H9 (cell line): ENCODE measurements around the gene MRGPRF. TPM values are rescaled to one million over a fixed set of nuclear protein-coding genes. Genes with fewer than 3 reads are reported as not detected.

Source experiments
- DNase-seq: peaks from one replicate; pipeline ENCODE4 v3.0.0-alpha.2; 2017
- H2AFZ ChIP-seq: one replicate; pipeline ENCODE4 v1.6.1; 2013; ENCODE audit warnings: mild to moderate bottlenecking, low read length, control low read depth, moderate library complexity
- H2AK5ac ChIP-seq: 2 replicates; pipeline ENCODE4 v1.6.1; 2013; ENCODE audit warnings: low read length, control low read depth, mixed read lengths; ENCODE audit not compliant: insufficient read length
- H2BK120ac ChIP-seq: one replicate; pipeline ENCODE4 v1.6.1; 2013; ENCODE audit warnings: low read depth, mild to moderate bottlenecking, low read length, control low read depth, inconsistent platforms; ENCODE audit not compliant: poor library complexity, severe bottlenecking
- H2BK12ac ChIP-seq: 2 replicates; pipeline ENCODE4 v1.6.1; 2013; ENCODE audit warnings: low read length, control low read depth, mixed read lengths, low read depth; ENCODE audit not compliant: insufficient read length
- H2BK15ac ChIP-seq: 2 replicates; pipeline ENCODE4 v1.6.1; 2013; ENCODE audit warnings: low read depth, low read length, control low read depth
- H2BK20ac ChIP-seq: one replicate; pipeline ENCODE4 v1.6.1; 2013; ENCODE audit warnings: low read depth, mild to moderate bottlenecking, low read length, control low read depth, inconsistent platforms; ENCODE audit not compliant: poor library complexity, severe bottlenecking
- H2BK5ac ChIP-seq: 2 replicates; pipeline ENCODE4 v1.6.1; 2013; ENCODE audit warnings: low read length, control low read depth, mixed read lengths; ENCODE audit not compliant: insufficient read length
- H3K14ac ChIP-seq: 2 replicates; pipeline ENCODE4 v1.6.1; 2013; ENCODE audit warnings: low read length, control low read depth; ENCODE audit not compliant: insufficient read depth
- H3K18ac ChIP-seq: 2 replicates; pipeline ENCODE4 v1.6.1; 2013; ENCODE audit warnings: low read depth, mild to moderate bottlenecking, mixed read lengths, low read length, control low read depth; ENCODE audit not compliant: insufficient read length
- H3K23ac ChIP-seq: 2 replicates; pipeline ENCODE4 v1.6.1; 2013; ENCODE audit warnings: low read length, control low read depth, mixed read lengths, low read depth; ENCODE audit not compliant: insufficient read length
- H3K23me2 ChIP-seq: 2 replicates; pipeline ENCODE4 v1.6.1; 2013; ENCODE audit warnings: low read depth, mild to moderate bottlenecking, mixed read lengths, low read length, control low read depth; ENCODE audit not compliant: insufficient read length, poor library complexity, severe bottlenecking
- H3K27ac ChIP-seq: 2 replicates; pipeline ENCODE4 v1.5.1; 2013; ENCODE audit warnings: low read length, control low read depth, mixed read lengths, low read depth; ENCODE audit not compliant: insufficient read length
- H3K27me3 ChIP-seq: 2 replicates; pipeline ENCODE4 v1.6.1; 2013; ENCODE audit warnings: low read length, control low read depth, inconsistent platforms; ENCODE audit not compliant: insufficient read depth
- H3K4ac ChIP-seq: 2 replicates; pipeline ENCODE4 v1.6.1; 2013; ENCODE audit warnings: low read depth, mild to moderate bottlenecking, control low read depth, inconsistent platforms, low read length, moderate library complexity
- H3K4me1 ChIP-seq: 2 replicates; pipeline ENCODE4 v1.6.1; 2013; ENCODE audit warnings: low read length, control low read depth, inconsistent platforms; ENCODE audit not compliant: insufficient read depth
- H3K4me2 ChIP-seq: 2 replicates; pipeline ENCODE4 v1.6.1; 2013; ENCODE audit warnings: low read length, control low read depth, mixed read lengths; ENCODE audit not compliant: insufficient read length, insufficient read depth
- H3K56ac ChIP-seq: 2 replicates; pipeline ENCODE4 v1.6.1; 2013; ENCODE audit warnings: low read depth, mild to moderate bottlenecking, mixed read lengths, low read length, control low read depth; ENCODE audit not compliant: insufficient read length
- H3K79me1 ChIP-seq: 2 replicates; pipeline ENCODE4 v1.6.1; 2013; ENCODE audit warnings: low read depth, mild to moderate bottlenecking, moderate library complexity, low read length, control low read depth, inconsistent platforms; ENCODE audit not compliant: insufficient read depth, poor library complexity, severe bottlenecking
- H3K79me2 ChIP-seq: 2 replicates; pipeline ENCODE4 v1.6.1; 2013; ENCODE audit warnings: low read length, control low read depth, inconsistent platforms; ENCODE audit not compliant: insufficient read depth
- H3K9ac ChIP-seq: 2 replicates; pipeline ENCODE4 v1.6.1; 2013; ENCODE audit warnings: low read length, control low read depth, mixed read lengths; ENCODE audit not compliant: insufficient read length; ENCODE audit errors: extremely low read depth
- H3K9me3 ChIP-seq: one replicate; pipeline ENCODE4 v1.6.1; 2013; ENCODE audit warnings: low read depth, low read length, inconsistent platforms; ENCODE audit not compliant: control insufficient read depth
- H3T11ph ChIP-seq: one replicate; pipeline ENCODE4 v1.6.1; 2013; ENCODE audit warnings: mild to moderate bottlenecking, low read length, control low read depth, inconsistent platforms
- H4K20me1 ChIP-seq: one replicate; pipeline ENCODE4 v1.6.1; 2013; ENCODE audit not compliant: control insufficient read depth, insufficient read length, insufficient read depth
- H4K5ac ChIP-seq: 2 replicates; pipeline ENCODE4 v1.6.1; 2013; ENCODE audit warnings: low read depth, mild to moderate bottlenecking, mixed read lengths, low read length, control low read depth; ENCODE audit not compliant: insufficient read length
- H4K8ac ChIP-seq: replicated peaks from 2 replicates; pipeline ENCODE4 v1.6.1; 2013; ENCODE audit warnings: low read length, control low read depth, mixed read lengths, low read depth; ENCODE audit not compliant: insufficient read length
- H4K91ac ChIP-seq: 2 replicates; pipeline ENCODE4 v1.6.1; 2013; ENCODE audit warnings: low read depth, mild to moderate bottlenecking, moderate library complexity, mixed read lengths, low read length, control low read depth; ENCODE audit not compliant: insufficient read length
- H3K27ac Mint-ChIP-seq, 3 experiments: 2 replicates in 2 of 3; 3 replicates in 1 of 3; pipeline ENCODE4 v1.8.0; 2020 to 2021; ENCODE audit warnings: mixed read lengths in 3 of 3, mild to moderate bottlenecking in 1 of 3, moderate library complexity in 1 of 3
- H3K27me3 Mint-ChIP-seq: 2 replicates; pipeline ENCODE4 v1.8.0; 2021; ENCODE audit warnings: low read depth, mild to moderate bottlenecking, moderate library complexity, mixed read lengths
- H3K36me3 Mint-ChIP-seq, 3 experiments: 2 replicates in 2 of 3; 3 replicates in 1 of 3; pipeline ENCODE4 v1.8.0; 2020 to 2021; ENCODE audit warnings: low read depth in 3 of 3, mixed read lengths in 3 of 3; ENCODE audit not compliant: insufficient read depth in 1 of 3
- H3K4me1 Mint-ChIP-seq, 2 experiments: 2 replicates each; pipeline ENCODE4 v1.8.0; 2020; ENCODE audit warnings: mixed read lengths in 2 of 2
- H3K4me3 Mint-ChIP-seq, 2 experiments: 2 replicates in 1 of 2; 3 replicates in 1 of 2; pipeline ENCODE4 v1.8.0; 2020 to 2021; ENCODE audit warnings: mild to moderate bottlenecking in 2 of 2, mixed read lengths in 2 of 2, moderate library complexity in 1 of 2
- H3K9me3 Mint-ChIP-seq, 2 experiments: 2 replicates in 1 of 2; 3 replicates in 1 of 2; pipeline ENCODE4 v1.8.0; 2020; ENCODE audit warnings: mild to moderate bottlenecking in 2 of 2, mixed read lengths in 2 of 2, moderate library complexity in 1 of 2
- CTCF ChIP-seq: fragments of 200-600 bp; sonication (generic); conservative IDR thresholded peaks from 3 replicates; pipeline ENCODE4 v1.8.0; 2021; ENCODE audit warnings: antibody characterized with exemption, mild to moderate bottlenecking
- WGBS: extraction: QIAGEN DNeasy Blood & Tissue Kit; methylation state at CpG from one replicate; pipeline ENCODE4 v1.1.7; 2013; ENCODE audit warnings: missing lambda C conversion rate, low lambda C conversion rate, mixed read lengths; ENCODE audit not compliant: insufficient read length; ENCODE audit errors: extremely low coverage; 5-methylcytosine and 5-hydroxymethylcytosine counted together
- total RNA-seq: library from RNA; stranded (reverse); gene quantifications from 2 replicates; pipeline ENCODE4 v1.2.1, GENCODE V29; 2021

MRGPRF gene
- total RNA-seq, 1 experiment from 2014 or later: 4.0 TPM

- H2BK120ac ChIP-seq: no peak overlapping the region
- H3K14ac ChIP-seq: no peak overlapping the region
- no peaks in the 10 kb centered on the region for H3K4me1 ChIP-seq
- no peak overlapping the region for H3K4ac ChIP-seq
- peaks cover 3 to 31% (median 13%) of the 10 kb centered on the region in 3 experiments; a peak in 6 of 7 replicates for H3K36me3 Mint-ChIP-seq
- H4K8ac ChIP-seq: no peak overlapping the region
- no peaks in the 10 kb centered on the region for H3K27me3 ChIP-seq
- no peak overlapping the region for H2BK5ac ChIP-seq
- no peak overlapping the region for H4K91ac ChIP-seq
- no CpG with 5 or more reads among the region's 14 CpGs for WGBS
- H3K56ac ChIP-seq: no peak overlapping the region
- no peaks in the 10 kb centered on the region for H3K9me3 ChIP-seq
- no peak overlapping the region for H2BK12ac ChIP-seq
- no peak overlapping the region for H3K4me2 ChIP-seq
- no peak for TF ChIP-seq CTCF
- H4K20me1 ChIP-seq: no peaks in the 10 kb centered on the region
- H3K4me3 Mint-ChIP-seq: no peak overlapping the region
- no peak overlapping the region for H2AFZ ChIP-seq
- H2BK15ac ChIP-seq: no peak overlapping the region
- no peaks in the 10 kb centered on the region for H3K27me3 Mint-ChIP-seq
- no peak overlapping the region for H3K9ac ChIP-seq
- DNase-seq: no peak
- H3K27ac ChIP-seq: no peak overlapping the region
- H2AK5ac ChIP-seq: no peak overlapping the region
- H3T11ph ChIP-seq: no peak overlapping the region
- H3K79me2 ChIP-seq: peaks cover 3% of the 10 kb centered on the region; the same call in 1 of the 2 replicates
- peak overlapping the region in 1 of 3 experiments; percentile 28; a peak in 1 of 7 replicates for H3K27ac Mint-ChIP-seq
- no peak overlapping the region for H4K5ac ChIP-seq
- H3K23ac ChIP-seq: no peak overlapping the region
- no peaks in the 10 kb centered on the region for H3K9me3 Mint-ChIP-seq
- no peaks in the 10 kb centered on the region for H3K4me1 Mint-ChIP-seq
- no peak overlapping the region for H3K18ac ChIP-seq
- H3K23me2 ChIP-seq: no peaks in the 10 kb centered on the region
- H2BK20ac ChIP-seq: no peak overlapping the region
- H3K79me1 ChIP-seq: no peaks in the 10 kb centered on the region
Observed at GRCh38 chr11:69057801-69058200, 44.8 kb upstream of the MRGPRF start.
